Testis (tissue), 3 donors: ENCODE measurements around the gene PLA2G4F. TPM values are rescaled to one million over a fixed set of nuclear protein-coding genes. Genes with fewer than 3 reads are reported as not detected.

Source experiments
- DNase-seq: peaks from one replicate; pipeline ENCODE4 v3.0.0-alpha.2; 2019
- H3K27ac ChIP-seq, 2 donors: fragments of 200-600 bp; sonication (generic); one replicate each; pipeline ENCODE4 v1.5.1; 2019
- H3K27me3 ChIP-seq: fragments of 200-600 bp; sonication (generic); one replicate; pipeline ENCODE4 v1.5.1; 2019
- H3K36me3 ChIP-seq: fragments of 200-600 bp; sonication (generic); one replicate; pipeline ENCODE4 v1.5.1; 2017; ENCODE audit warnings: low read depth; ENCODE audit errors: missing control alignments
- H3K4me1 ChIP-seq: fragments of 200-600 bp; sonication (generic); one replicate; pipeline ENCODE4 v1.5.1; 2019
- H3K4me3 ChIP-seq, 2 donors: fragments of 200-600 bp; sonication (generic); one replicate each; pipeline ENCODE4 v1.5.1; 2017 to 2019
- H3K9me3 ChIP-seq: fragments of 200-600 bp; sonication (generic); one replicate; pipeline ENCODE4 v1.5.1; 2017
- POLR2A ChIP-seq: fragments of 450-650 bp; IDR thresholded peaks from one replicate; pipeline ENCODE4 v1.6.1; 2017; ENCODE audit warnings: antibody characterized with exemption, mild to moderate bottlenecking, moderate library complexity
- WGBS, 2 donors: methylation state at CpG; one replicate each; pipeline ENCODE4 v1.1.5; 2018; 5-methylcytosine and 5-hydroxymethylcytosine counted together
- intact Hi-C: fragments of 100-400 bp; cut with DNase I; formaldehyde crosslinking; loops from one replicate; pipeline ENCODE4 v1.15.1; 2023; ENCODE audit warnings: low total_unique reads
- polyA plus RNA-seq: library from polyadenylated mRNA; stranded (reverse); fragments of 350-450 nt; fragmentation: Illumina TruSeq; extraction: RNeasy Lipid Tissue Mini Kit (QIAGEN cat#74804); gene quantifications from one replicate; pipeline ENCODE4 v1.2.3, GENCODE V29; 2014; ENCODE audit warnings: low read depth, low replicate concordance; ENCODE audit not compliant: insufficient read depth
- total RNA-seq, 2 donors: library from RNA; depleted of rRNA; stranded (reverse); fragments of >200 nt; gene quantifications; one replicate each; pipeline ENCODE4 v1.2.3, GENCODE V29; 2016
- TF ChIP-seq, protein P1 (sequence below), 3 experiments: fragments of 450-650 bp in 2 of 3; fragments of 200-600 bp in 1 of 3; sonication (generic) in 1 of 3; IDR thresholded peaks; one replicate each; pipeline ENCODE4 v1.5.1; 2016 to 2019; ENCODE audit warnings: antibody characterized with exemption in 3 of 3, mild to moderate bottlenecking in 2 of 3, moderate library complexity in 1 of 3

PLA2G4F gene
- total and polyA plus RNA-seq, 3 donors from 2014 or later = 0.12 to 0.31 (median 0.15) TPM

DNA sequence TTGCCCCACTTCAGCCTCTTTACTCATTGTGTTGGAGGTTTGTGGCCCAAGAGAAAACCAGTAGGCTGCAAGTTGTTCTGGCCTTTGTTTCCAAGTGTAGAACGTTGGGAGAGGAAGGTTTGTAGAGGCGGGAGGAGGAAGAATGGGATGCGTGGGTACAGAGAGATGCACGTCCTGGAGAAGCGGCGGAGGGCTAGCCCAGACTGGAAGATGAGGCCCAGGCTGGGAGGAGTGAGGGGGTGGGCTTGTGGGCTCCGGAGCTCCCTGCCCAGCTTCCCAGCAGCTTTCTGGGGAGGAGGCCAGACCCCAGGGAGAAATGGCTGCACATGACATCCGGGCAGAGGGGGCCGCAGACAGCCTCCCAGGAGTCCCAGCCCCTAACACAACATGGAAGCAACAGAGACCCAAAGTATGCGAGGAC lies 5.3 kb downstream of the PLA2G4F start:
- DNase-seq = no peak
- Histone ChIP-seq H3K36me3 (no peaks in the 10 kb centered on the region), H3K27ac (no peak overlapping the region), H3K4me3 (no peak overlapping the region), H3K27me3 (no peaks in the 10 kb centered on the region), H3K4me1 (no peaks in the 10 kb centered on the region), H3K9me3 (no peaks in the 10 kb centered on the region)
- intact Hi-C loops = no loop called here
- 78 to 84% methylated on average over 7 to 10 of the region's 10 CpGs for WGBS, 2 donors
- TF ChIP-seq, protein P1, sequence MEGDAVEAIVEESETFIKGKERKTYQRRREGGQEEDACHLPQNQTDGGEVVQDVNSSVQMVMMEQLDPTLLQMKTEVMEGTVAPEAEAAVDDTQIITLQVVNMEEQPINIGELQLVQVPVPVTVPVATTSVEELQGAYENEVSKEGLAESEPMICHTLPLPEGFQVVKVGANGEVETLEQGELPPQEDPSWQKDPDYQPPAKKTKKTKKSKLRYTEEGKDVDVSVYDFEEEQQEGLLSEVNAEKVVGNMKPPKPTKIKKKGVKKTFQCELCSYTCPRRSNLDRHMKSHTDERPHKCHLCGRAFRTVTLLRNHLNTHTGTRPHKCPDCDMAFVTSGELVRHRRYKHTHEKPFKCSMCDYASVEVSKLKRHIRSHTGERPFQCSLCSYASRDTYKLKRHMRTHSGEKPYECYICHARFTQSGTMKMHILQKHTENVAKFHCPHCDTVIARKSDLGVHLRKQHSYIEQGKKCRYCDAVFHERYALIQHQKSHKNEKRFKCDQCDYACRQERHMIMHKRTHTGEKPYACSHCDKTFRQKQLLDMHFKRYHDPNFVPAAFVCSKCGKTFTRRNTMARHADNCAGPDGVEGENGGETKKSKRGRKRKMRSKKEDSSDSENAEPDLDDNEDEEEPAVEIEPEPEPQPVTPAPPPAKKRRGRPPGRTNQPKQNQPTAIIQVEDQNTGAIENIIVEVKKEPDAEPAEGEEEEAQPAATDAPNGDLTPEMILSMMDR (IDR thresholded peaks at IDR 0.05) = no peak
- TF ChIP-seq POLR2A = no peak

DNA sequence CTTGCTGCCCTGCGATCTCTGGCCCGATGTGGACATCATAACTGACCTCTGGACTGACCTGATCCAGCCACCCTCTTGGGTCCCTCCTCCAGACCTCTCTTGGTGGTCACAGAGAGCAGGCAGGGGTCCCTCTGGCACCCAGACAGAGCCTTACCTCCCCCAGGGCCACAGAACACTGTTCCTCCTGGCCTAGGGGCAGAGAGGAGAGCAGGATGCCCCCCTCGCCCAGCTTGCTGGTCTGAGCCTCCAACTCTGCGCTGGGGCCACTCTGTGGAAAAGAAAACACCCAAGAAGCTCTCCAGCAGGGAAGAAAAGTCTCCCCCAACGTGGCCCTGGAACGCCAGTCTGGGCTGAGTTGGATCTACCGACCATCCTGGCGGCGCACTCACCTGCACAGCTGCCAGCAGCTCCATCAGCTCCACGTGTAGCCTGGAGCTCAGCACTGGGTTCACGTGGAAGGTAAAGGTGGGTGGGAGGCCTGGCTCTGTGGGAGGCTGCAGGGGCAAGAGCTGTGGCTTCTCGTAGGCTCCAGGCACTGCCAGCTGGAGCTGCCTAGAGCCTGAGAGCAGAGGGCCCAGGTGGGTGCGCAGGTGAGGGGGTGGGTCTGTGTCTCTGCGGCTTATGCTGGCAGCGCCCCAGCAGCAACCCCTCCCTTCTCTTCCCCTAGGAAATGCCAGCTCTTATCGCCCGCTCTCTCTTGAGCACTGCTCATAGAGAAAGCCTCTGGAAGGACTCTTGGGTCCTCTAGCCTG lies 6.0 kb downstream of the PLA2G4F start:
- no peaks in the 10 kb centered on the region for H3K36me3 ChIP-seq
- H3K27ac ChIP-seq = no peak overlapping the region
- no peak for TF ChIP-seq POLR2A
- TF ChIP-seq, protein P1 (IDR thresholded peaks at IDR 0.05) = no peak
- intact Hi-C loops = no loop called here
- no peak for DNase-seq
- no peaks in the 10 kb centered on the region for H3K4me1 ChIP-seq
- no peaks in the 10 kb centered on the region for H3K27me3 ChIP-seq
- 86 to 92% methylated on average over 13 to 17 of the region's 17 CpGs for WGBS, 2 donors
- no peaks in the 10 kb centered on the region for H3K9me3 ChIP-seq
- no peak overlapping the region for H3K4me3 ChIP-seq

DNA sequence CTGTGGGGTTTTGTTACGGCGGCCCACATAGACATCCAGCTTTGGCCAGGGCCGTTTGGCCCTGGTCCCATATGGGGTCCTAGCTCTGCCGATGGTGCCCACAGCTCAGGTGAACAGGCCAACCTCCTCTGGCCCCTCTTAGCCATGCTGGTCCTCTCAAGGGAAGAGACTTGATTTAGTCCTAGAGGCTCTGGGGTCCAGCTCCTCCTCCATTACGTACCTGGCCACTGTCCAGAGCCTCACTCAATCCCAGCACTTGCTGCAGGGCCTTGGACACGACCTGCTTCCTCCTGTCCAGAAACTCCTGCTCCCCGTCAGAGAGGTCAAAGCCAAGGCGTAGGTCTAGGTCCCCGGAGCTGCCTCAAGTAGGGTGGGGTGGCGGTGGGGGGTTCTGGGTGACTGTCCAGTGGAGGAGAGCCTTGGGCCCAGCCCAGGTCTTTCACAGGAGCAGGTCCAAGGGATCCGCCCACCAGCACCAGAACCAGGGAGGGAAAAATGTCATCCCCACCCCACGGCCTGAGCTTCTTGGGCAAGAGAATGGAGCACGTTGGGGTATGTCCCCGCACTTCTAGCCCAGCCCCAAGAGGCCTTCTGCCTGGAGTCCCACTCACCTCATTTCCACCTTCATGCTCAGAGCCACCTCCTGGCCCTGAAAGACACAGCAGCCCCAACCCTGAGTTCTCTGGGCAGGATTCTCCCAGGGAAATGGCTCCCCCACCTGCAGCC lies 6.8 kb downstream of the PLA2G4F start:
- TF ChIP-seq, protein P1 (IDR thresholded peaks at IDR 0.05) = no peak
- TF ChIP-seq POLR2A = no peak
- WGBS, 2 donors = 71 to 88% methylated on average over 4 to 14 of the region's 14 CpGs
- Histone ChIP-seq H3K36me3 (no peaks in the 10 kb centered on the region), H3K4me3 (no peak overlapping the region), H3K9me3 (no peaks in the 10 kb centered on the region), H3K4me1 (no peaks in the 10 kb centered on the region), H3K27ac (no peak overlapping the region), H3K27me3 (no peaks in the 10 kb centered on the region)
- DNase-seq = no peak
- intact Hi-C loops = no loop called here

DNA sequence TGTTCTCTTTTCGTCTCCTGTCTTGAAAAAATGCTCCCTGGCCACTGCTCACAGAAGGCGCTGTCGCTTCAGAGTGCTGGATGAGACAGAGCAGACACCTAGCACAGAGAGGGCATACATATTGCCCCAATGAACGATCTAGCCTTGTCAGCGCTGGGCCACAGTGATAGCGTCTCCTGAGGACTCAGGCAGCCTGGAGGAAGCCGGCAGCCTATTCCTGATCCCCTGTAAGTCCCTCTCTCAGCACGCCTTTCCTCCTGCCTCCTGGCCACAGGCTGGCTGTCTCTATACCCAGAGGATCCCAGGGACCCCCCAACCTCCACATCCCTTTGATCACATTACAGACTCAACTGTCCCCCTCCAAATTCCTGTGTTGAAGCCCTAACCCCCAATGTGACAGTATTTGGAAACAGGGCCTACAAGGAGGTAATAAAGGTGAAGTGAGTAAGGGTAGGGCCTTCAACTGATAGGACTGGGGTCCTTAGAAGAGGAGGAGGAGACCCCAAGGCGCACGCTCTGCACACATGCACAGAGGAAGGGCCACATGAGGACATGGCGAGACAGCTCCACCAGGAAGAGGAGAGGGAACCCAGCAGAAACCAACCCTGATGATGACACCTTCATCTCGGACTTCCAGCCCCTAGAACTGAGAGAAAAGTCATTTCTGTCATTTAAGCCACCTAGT lies 7.5 kb downstream of the PLA2G4F start:
- Histone ChIP-seq H3K27me3 (no peaks in the 10 kb centered on the region), H3K36me3 (no peaks in the 10 kb centered on the region), H3K27ac (no peak overlapping the region), H3K4me1 (no peaks in the 10 kb centered on the region), H3K9me3 (no peaks in the 10 kb centered on the region), H3K4me3 (no peak overlapping the region)
- DNase-seq = no peak
- intact Hi-C loops = no loop called here
- WGBS, 2 donors = 92 to 93% methylated on average over 11 to 12 of the region's 12 CpGs
- TF ChIP-seq POLR2A = no peak
- TF ChIP-seq, protein P1 (IDR thresholded peaks at IDR 0.05) = no peak
